KMS-11 (cell line): ENCODE results near the gene ATXN7L1.

Experiments
- H2AFZ ChIP-seq: fragments of 200-600 bp; sonication (generic); 2 replicates; pipeline ENCODE4 v1.6.1; 2016; ENCODE audit warnings: antibody characterized with exemption, mixed run types, low read depth
- H3K27ac ChIP-seq: fragments of 200-600 bp; sonication (generic); 2 replicates; pipeline ENCODE4 v1.6.1; 2016; ENCODE audit warnings: mild to moderate bottlenecking, mixed run types
- H3K27me3 ChIP-seq: fragments of 200-600 bp; sonication (generic); 2 replicates; pipeline ENCODE4 v1.6.1; 2017; ENCODE audit warnings: mild to moderate bottlenecking, low read depth, mixed run types, moderate library complexity; ENCODE audit not compliant: insufficient read depth
- H3K36me3 ChIP-seq: fragments of 200-600 bp; sonication (generic); 2 replicates; pipeline ENCODE4 v1.6.1; 2017; ENCODE audit warnings: mild to moderate bottlenecking, mixed run types; ENCODE audit not compliant: insufficient read depth
- H3K4me1 ChIP-seq: fragments of 200-600 bp; sonication (generic); 2 replicates; pipeline ENCODE4 v1.6.1; 2016; ENCODE audit warnings: mild to moderate bottlenecking, low read depth, mixed run types; ENCODE audit not compliant: poor library complexity, severe bottlenecking
- H3K4me2 ChIP-seq: fragments of 200-600 bp; sonication (generic); 2 replicates; pipeline ENCODE4 v1.7.0; 2016; ENCODE audit warnings: mild to moderate bottlenecking, mixed run types
- H3K4me3 ChIP-seq: fragments of 200-600 bp; sonication (generic); IDR thresholded peaks from 2 replicates; pipeline ENCODE4 v1.6.1; 2017; ENCODE audit warnings: low read depth, low read length, mixed read lengths; ENCODE audit not compliant: insufficient read depth
- H3K79me2 ChIP-seq: fragments of 200-600 bp; sonication (generic); 2 replicates; pipeline ENCODE4 v1.6.1; 2016; ENCODE audit warnings: low read depth, mixed run types; ENCODE audit not compliant: insufficient read depth
- H3K9ac ChIP-seq: fragments of 200-600 bp; sonication (generic); 2 replicates; pipeline ENCODE4 v1.6.1; 2016; ENCODE audit warnings: mild to moderate bottlenecking, mixed run types
- H4K20me1 ChIP-seq: fragments of 200-600 bp; sonication (generic); 2 replicates; pipeline ENCODE4 v1.6.1; 2016; ENCODE audit warnings: mild to moderate bottlenecking, mixed run types; ENCODE audit not compliant: insufficient read depth
- TF ChIP-seq, protein P1 (sequence below): fragments of 200-600 bp; sonication (generic); conservative IDR thresholded peaks from 2 replicates; pipeline ENCODE4 v1.6.1; 2017; ENCODE audit warnings: low read depth, mild to moderate bottlenecking, antibody characterized with exemption, low read length, moderate library complexity, mixed read lengths

ATXN7L1 gene

DNA sequence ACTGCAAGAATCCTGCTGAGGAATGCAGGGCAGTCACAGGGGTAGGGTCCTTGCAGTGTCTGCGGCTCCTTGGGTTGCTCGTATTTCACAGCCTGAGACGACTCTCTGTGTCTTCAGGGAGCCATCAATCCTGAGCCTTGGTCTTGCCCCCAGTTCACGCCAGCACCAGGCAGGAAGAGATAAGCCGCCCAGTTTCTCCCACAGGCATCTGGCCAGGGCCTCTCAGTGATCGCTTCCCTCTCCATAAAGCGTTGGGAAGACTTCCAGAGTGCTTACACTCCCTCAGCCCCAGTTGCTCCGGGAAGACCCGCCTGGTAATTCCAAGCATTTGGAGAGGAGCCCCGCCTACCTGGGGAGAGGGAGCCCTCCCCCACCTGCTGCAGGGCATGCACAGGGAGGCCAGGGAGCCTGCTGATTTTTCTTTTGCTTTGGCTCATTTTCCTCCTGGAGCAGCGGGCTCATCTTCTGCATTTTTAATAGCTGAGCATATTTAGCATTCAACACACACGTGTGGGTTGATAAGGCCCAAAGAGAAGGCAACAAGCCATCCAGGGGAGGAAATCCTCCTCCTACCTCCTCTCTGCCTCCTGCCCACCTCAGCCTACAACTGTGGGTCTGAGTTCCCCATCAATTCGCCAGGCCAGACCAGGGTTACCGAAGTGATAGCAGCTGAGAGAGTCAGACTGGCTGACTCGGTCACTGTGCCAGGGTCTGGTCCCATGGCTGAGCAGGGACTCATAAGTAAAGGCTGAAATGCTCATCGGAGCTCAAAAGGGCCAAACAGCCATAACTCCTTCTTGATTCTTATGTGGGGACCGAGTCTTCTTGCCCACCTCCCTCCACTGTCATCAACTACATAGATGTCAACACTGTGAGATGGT, 220.7 kb downstream of the ATXN7L1 start:
- Histone ChIP-seq H2AFZ (no peak overlapping the region), H3K27ac (no peak overlapping the region), H3K36me3 (no peaks in the 10 kb centered on the region), H3K9ac (no peak overlapping the region), H3K4me1 (peaks cover 8% of the 10 kb centered on the region), H3K4me2 (no peak overlapping the region), H3K79me2 (no peaks in the 10 kb centered on the region), H3K27me3 (no peaks in the 10 kb centered on the region), H3K4me3 (no peak overlapping the region), H4K20me1 (no peaks in the 10 kb centered on the region)
- TF ChIP-seq, protein P1, sequence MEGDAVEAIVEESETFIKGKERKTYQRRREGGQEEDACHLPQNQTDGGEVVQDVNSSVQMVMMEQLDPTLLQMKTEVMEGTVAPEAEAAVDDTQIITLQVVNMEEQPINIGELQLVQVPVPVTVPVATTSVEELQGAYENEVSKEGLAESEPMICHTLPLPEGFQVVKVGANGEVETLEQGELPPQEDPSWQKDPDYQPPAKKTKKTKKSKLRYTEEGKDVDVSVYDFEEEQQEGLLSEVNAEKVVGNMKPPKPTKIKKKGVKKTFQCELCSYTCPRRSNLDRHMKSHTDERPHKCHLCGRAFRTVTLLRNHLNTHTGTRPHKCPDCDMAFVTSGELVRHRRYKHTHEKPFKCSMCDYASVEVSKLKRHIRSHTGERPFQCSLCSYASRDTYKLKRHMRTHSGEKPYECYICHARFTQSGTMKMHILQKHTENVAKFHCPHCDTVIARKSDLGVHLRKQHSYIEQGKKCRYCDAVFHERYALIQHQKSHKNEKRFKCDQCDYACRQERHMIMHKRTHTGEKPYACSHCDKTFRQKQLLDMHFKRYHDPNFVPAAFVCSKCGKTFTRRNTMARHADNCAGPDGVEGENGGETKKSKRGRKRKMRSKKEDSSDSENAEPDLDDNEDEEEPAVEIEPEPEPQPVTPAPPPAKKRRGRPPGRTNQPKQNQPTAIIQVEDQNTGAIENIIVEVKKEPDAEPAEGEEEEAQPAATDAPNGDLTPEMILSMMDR, result no peak

DNA sequence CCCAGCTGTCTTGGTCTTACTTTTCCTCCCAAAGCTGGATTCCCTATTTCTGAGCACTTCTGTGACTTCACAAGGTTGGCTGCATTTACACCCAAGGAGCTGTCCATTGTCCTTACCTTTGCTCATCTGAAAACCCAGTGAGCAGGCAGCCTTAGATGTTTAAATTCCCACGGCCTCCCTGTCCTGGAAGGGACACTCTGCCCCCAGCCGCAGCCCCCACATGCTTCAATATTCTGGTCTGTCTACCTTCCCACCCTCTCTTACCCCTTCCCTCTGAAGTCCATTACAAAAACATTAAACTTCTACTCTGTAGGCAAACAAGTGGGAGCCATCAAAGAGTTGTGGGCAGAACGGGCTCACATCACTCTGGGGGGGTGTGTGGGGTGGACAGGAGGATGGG, 221.3 kb downstream of the ATXN7L1 start:
- H3K4me3 ChIP-seq, result no peak overlapping the region
- H3K27me3 ChIP-seq, result no peaks in the 10 kb centered on the region
- no peaks in the 10 kb centered on the region for H4K20me1 ChIP-seq
- TF ChIP-seq, protein P1, result no peak
- H3K36me3 ChIP-seq, result no peaks in the 10 kb centered on the region
- no peaks in the 10 kb centered on the region for H3K79me2 ChIP-seq
- no peak overlapping the region for H3K27ac ChIP-seq
- no peak overlapping the region for H3K4me2 ChIP-seq
- no peak overlapping the region for H3K9ac ChIP-seq
- peaks cover 15% of the 10 kb centered on the region for H3K4me1 ChIP-seq
- no peak overlapping the region for H2AFZ ChIP-seq

DNA sequence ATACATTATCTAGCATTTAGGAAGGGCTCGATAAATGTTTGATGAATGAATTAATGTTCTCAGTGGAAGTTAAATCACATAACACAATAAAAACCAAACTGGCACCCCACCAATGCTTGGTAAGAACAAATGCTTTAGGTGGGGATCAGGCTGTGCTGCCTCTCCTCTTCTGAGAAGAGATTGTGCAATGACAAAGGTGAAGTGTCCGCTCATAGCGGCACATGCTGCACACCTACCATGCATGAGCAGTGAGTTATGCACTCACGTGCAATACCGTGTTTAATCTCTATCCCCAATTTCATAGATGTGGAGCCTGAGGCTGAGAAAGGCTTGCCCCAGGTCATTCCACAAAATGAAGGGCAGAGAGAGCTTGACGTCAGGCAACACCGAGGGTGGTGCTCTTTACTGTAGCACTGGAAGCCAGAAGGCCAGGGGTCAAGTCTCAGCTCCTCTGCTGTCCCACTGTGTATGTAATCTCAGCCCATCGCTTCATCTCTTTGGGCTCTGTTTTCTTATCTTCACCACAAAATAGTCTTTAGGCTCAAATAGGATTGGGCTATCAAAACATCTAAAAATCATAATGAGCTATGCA, 222.2 kb downstream of the ATXN7L1 start:
- Histone ChIP-seq H3K4me2 (no peak overlapping the region), H3K79me2 (no peaks in the 10 kb centered on the region), H4K20me1 (no peaks in the 10 kb centered on the region), H3K27me3 (no peaks in the 10 kb centered on the region), H3K9ac (no peak overlapping the region), H3K4me3 (no peak overlapping the region), H3K27ac (no peak overlapping the region), H3K4me1 (peaks cover 24% of the 10 kb centered on the region), H3K36me3 (no peaks in the 10 kb centered on the region), H2AFZ (no peak overlapping the region)
- TF ChIP-seq, protein P1, result no peak

DNA sequence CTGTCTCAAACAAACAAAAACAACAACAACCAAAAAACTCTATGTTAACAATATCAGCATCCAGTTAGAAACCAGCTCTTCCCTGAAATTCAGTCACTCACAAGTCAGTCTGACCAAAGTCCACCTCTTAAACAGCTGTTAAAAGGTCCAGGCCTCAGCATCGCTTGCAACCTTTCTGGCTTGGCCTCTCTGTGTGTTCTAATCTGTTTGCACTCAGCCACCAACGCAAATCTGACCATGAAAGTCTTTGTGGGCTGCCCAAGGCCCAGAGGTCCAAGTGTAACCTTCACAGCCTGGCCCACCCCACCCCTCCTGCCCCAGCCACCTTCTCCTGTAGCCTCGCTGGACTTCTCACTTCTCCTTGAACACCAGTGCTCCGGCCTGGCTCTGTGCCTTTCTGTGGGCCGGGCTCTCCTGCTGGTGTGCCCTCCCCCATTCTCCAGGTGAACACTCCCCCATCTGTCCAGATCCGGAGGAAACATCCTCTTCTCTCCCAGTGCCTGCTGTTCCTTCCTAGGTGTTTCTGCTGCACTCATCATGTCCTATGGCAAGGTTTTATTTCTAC, 222.9 kb downstream of the ATXN7L1 start:
- Histone ChIP-seq H3K27me3 (no peaks in the 10 kb centered on the region), H3K27ac (no peak overlapping the region), H3K36me3 (no peaks in the 10 kb centered on the region), H3K9ac (no peak overlapping the region), H2AFZ (no peak overlapping the region), H3K4me3 (no peak overlapping the region), H4K20me1 (no peaks in the 10 kb centered on the region), H3K4me1 (peaks cover 31% of the 10 kb centered on the region), H3K79me2 (no peaks in the 10 kb centered on the region), H3K4me2 (no peak overlapping the region)
- TF ChIP-seq, protein P1, result no peak
